Calu3 (cell line): ENCODE results near the gene SRF. TPM values are rescaled to one million over a fixed set of nuclear protein-coding genes. Genes with fewer than 3 reads are reported as not detected.

Source experiments
- BruUV-seq: library from RNA; stranded (reverse); fragments of 400-500 nt; replicated peaks from 2 replicates; lab custom pipeline; 2021; lab: Mats Ljungman, UMichigan
- CTCF ChIA-PET: fragments of 300-600 bp; sonication (Branson Sonifier 250); formaldehyde crosslinking; loops from one replicate; lab custom pipeline; 2022; ENCODE audit warnings: antibody characterized with exemption; lab: Charles Lee
- DNase-seq: peaks from one replicate; pipeline ENCODE4 v3.0.0; 2022
- H3K27ac Mint-ChIP-seq: one replicate; pipeline ENCODE4 v1.8.0; 2022; ENCODE audit warnings: mixed read lengths; ENCODE audit not compliant: unreplicated experiment
- H3K27me3 Mint-ChIP-seq: one replicate; pipeline ENCODE4 v1.8.0; 2022; ENCODE audit warnings: mixed read lengths; ENCODE audit not compliant: unreplicated experiment
- H3K36me3 Mint-ChIP-seq: one replicate; pipeline ENCODE4 v1.8.0; 2022; ENCODE audit warnings: mild to moderate bottlenecking, moderate library complexity, mixed read lengths; ENCODE audit not compliant: insufficient read depth, unreplicated experiment
- H3K4me1 Mint-ChIP-seq: one replicate; pipeline ENCODE4 v1.8.0; 2022; ENCODE audit warnings: mild to moderate bottlenecking, low read depth, mixed read lengths; ENCODE audit not compliant: unreplicated experiment
- H3K4me3 Mint-ChIP-seq: one replicate; pipeline ENCODE4 v1.8.0; 2022; ENCODE audit warnings: mild to moderate bottlenecking, low read depth, moderate library complexity, mixed read lengths; ENCODE audit not compliant: unreplicated experiment
- H3K9me3 Mint-ChIP-seq: one replicate; pipeline ENCODE4 v1.8.0; 2022; ENCODE audit warnings: low read depth, mixed read lengths; ENCODE audit not compliant: unreplicated experiment
- CTCF ChIP-seq: fragments of 200-600 bp; IDR thresholded peaks from one replicate; pipeline ENCODE4 v1.8.0; 2022; ENCODE audit warnings: antibody characterized with exemption; ENCODE audit not compliant: unreplicated experiment
- intact Hi-C: fragments of 100-400 bp; cut with micrococcal nuclease; formaldehyde crosslinking; loops from one replicate; pipeline ENCODE4 v1.10.0; 2022; ENCODE audit not compliant: unreplicated experiment
- total RNA-seq: library from RNA; stranded (reverse); gene quantifications from 2 replicates; pipeline ENCODE4 v1.2.3, GENCODE V29; 2022

SRF gene
- total RNA-seq, 1 experiment from 2014 or later = 48.0 TPM

- no TSS peak for BruUV-seq
- intact Hi-C loops = no loop called here
- no peak for TF ChIP-seq CTCF
- Mint-ChIP-seq H3K27me3 (no peaks in the 10 kb centered on the region), H3K36me3 (no peaks in the 10 kb centered on the region), H3K9me3 (no peaks in the 10 kb centered on the region), H3K4me3 (no peak overlapping the region), H3K27ac (no peak overlapping the region), H3K4me1 (peaks cover 8% of the 10 kb centered on the region)
- no peak for DNase-seq
- CTCF ChIA-PET = no interaction called here
Observed at GRCh38 chr6:43125119-43125518, 46.0 kb upstream of the SRF start.

GRCh38 chr6:43125555-43125954 lies 45.5 kb upstream of the SRF start:
- no peak for TF ChIP-seq CTCF
- Mint-ChIP-seq H3K9me3 (no peaks in the 10 kb centered on the region), H3K4me3 (no peak overlapping the region), H3K27ac (no peak overlapping the region), H3K27me3 (no peaks in the 10 kb centered on the region), H3K36me3 (no peaks in the 10 kb centered on the region), H3K4me1 (peaks cover 8% of the 10 kb centered on the region)
- intact Hi-C loops = no loop called here
- CTCF ChIA-PET = no interaction called here
- no peak for DNase-seq
- BruUV-seq = no TSS peak

GRCh38 chr6:43127180-43127579 lies 43.9 kb upstream of the SRF start:
- CTCF ChIA-PET = interaction anchor here (0.6 kb wide), 1 partner anchor 82 kb away, joined by 3 read pairs; no protein-coding TSS in a partner anchor
- Mint-ChIP-seq H3K4me1 (peaks cover 8% of the 10 kb centered on the region), H3K27ac (no peak overlapping the region), H3K4me3 (no peak overlapping the region), H3K9me3 (no peaks in the 10 kb centered on the region), H3K27me3 (no peaks in the 10 kb centered on the region), H3K36me3 (no peaks in the 10 kb centered on the region)
- TF ChIP-seq CTCF = no peak
- BruUV-seq = no TSS peak
- DNase-seq = no peak
- intact Hi-C loops = no loop called here

GRCh38 chr6:43127877-43128276 lies 43.2 kb upstream of the SRF start:
- intact Hi-C loops = no loop called here
- Mint-ChIP-seq H3K9me3 (no peaks in the 10 kb centered on the region), H3K4me3 (no peak overlapping the region), H3K27ac (no peak overlapping the region), H3K36me3 (no peaks in the 10 kb centered on the region), H3K4me1 (peaks cover 8% of the 10 kb centered on the region), H3K27me3 (no peaks in the 10 kb centered on the region)
- CTCF ChIA-PET = interaction anchor here (0.6 kb wide), 1 partner anchor 81 kb away, joined by 3 read pairs; no protein-coding TSS in a partner anchor
- TF ChIP-seq CTCF = no peak
- DNase-seq = no peak
- BruUV-seq = no TSS peak
